HS-5 (cell line): ENCODE measurements around the gene ASAP2.
A peak's percentile ranks its signal among the peaks of the same experiment; 100 is the strongest.

Source experiments
- DNase-seq: peaks from one replicate; pipeline ENCODE4 v3.0.0-alpha.2; 2012; ENCODE audit warnings: low read depth

The ASAP2 gene

DNA sequence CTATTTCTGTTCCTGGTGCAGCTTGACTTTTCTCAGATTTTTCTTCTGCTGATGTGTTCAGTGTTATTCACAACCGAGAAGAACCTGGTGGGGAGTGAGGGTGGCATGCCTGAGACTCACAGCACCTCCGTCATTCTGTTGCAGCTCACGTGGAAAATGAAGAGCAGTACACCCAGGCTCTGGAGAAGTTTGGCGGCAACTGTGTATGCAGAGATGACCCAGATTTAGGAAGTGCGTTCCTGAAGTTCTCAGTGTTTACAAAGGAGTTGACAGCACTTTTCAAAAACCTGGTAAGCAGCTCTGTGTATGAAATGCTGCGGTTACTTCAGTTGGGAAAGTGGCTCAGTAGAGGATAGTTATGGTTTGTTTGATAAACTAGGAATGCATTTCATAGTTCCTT, 90.5 kb downstream of the ASAP2 start:
- DNase-seq = no peak

DNA sequence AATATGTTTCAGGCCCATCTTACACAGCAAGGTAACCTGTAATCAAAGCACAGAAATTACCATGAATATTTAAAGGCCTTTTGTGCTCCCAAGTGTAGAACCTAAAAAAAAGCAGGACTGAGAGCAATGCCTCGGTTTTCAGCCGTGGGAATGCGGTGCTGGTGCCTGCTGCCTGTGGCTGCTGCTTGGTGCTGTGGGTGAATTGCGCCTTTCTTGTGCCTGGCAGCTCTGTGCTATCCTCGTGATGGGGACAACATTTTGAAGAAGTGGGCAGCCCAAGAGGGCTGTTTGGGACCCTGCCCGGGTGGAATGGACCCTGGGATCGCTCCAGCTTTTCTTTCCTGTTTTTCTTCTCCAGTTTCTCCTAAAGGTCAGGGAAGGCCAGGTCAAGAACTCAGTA, 91.2 kb downstream of the ASAP2 start:
- no peak for DNase-seq

DNA sequence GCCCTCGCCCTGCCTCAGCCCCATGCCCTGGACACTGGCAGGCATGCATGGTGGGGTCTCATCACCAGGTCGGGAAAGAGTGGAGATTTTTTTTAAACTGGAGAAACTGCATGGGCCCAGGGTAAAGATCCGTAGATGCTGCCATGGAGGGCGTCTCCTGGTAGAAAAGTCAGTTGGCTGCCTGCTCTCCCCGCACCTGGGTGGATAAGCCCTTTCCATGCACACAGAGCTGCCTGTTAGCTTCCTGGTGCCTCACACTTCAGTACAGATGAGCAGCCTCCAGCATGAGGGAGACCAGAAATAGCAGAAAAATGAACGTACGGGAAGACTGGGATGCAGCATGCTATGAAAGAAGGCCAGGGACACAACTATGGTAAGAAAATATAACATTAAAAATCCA, 92.0 kb downstream of the ASAP2 start:
- DNase-seq = no peak

DNA sequence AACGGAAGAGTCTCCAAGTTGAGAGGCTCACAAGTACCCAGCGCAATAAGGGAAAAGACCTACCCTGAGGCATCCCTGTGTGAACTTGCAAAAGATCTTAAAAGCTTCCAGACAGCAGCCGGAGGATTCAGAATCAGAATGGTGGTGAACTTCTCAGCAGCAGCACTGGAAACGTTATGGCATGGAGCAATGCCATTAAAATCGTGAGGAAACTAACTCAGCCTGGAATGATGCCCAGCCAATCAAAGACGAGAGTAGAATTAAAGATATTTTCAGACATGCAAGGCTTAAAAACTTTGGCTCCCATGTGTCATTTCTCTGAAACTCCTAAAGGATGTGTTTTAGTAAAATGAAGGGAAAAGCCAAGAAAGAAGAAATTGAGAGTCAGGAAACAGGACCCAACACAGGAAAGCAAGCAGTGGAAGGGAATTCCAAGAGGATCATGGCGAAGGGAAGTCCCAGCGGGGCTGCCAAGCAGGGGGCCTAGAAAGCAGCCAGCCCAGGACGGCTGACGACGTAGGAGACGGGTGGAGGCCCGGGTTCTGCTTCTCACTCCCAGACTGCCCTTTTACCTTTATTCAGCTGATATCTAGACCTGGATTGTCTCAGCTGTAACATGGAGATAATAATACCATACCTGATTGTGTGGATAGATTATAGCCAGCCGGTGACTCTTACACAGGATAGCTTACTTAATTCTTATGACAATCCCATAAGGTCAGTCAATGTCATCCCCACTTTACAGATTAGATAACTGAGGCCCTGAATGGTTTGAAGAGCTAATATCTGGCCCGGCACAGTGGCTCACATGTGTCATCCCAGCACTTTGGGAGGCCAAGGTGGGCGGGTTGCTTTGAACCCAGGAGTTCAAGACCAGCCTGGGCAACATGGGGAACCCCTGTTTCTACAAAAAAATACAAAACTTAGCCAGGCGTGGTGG, 92.8 kb downstream of the ASAP2 start:
- DNase-seq = no peak

- no peak for DNase-seq
These were observed 93.6 kb downstream of the ASAP2 start for GRCh38 chr2:9300214-9300613.

DNA sequence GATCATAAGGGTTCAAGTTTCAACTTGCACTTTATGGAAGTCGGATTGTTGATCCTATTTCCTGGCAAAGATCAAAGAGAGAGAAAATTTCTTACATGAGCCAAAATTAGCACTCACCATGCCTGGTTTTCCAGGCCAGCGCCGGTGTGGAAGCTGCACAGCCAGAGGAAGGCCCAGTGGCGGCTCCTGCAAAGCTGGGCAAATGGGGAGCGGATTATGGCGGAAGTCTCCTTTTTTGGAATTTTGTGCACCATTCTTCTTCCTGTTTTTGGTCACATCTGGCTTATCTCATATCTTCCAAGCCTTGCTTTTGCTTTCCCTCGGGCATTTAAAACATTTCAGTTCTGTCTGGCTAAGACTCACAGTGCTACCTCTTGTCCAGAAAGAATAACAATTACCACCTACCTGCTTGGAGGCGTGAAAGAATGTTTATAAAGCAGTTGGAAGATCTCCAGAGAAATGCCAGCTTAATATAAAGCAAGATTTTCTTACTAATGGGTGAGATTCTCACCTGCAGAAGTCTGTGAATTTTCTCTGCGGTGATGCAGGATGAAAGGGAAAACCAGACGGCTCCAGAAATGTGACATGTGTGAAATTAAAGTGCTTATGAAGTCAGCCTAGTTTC, 94.3 kb downstream of the ASAP2 start:
- DNase-seq = no peak

GRCh38 chr2:9302755-9303154, 96.1 kb downstream of the ASAP2 start:
- no peak for DNase-seq

DNA sequence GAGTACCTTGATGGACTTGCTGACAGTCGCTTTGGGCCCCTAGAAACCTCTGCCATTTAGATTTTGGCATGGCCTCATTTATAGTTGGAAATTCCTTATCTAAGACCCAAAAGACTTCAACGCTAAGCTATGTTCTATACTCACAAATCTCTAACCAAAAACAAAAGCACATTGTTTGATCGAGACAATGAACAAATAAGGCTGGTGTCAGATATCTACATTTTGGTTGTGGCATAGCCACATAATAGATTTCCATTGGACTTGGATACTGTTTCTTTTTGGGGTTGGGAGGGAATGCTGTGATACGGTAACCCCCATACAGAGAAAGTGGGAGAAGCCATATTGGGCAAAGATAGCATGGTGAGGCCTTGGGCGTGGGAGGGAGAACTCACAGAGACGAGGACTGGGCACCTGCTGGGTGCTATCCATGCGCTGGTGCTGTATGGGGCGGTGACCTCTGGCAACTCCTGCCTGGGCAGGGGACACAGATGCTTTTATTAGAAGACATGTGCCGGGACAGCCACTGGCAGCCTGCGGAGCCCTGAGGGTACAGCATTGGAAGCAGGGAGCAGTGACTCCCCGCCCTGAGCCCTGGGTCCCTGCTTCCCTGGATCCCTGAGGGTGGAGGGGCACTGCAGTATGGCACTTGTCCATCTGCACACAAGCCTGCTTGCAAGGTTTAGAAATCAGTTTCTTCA, 97.1 kb downstream of the ASAP2 start:
- no peak for DNase-seq

DNA sequence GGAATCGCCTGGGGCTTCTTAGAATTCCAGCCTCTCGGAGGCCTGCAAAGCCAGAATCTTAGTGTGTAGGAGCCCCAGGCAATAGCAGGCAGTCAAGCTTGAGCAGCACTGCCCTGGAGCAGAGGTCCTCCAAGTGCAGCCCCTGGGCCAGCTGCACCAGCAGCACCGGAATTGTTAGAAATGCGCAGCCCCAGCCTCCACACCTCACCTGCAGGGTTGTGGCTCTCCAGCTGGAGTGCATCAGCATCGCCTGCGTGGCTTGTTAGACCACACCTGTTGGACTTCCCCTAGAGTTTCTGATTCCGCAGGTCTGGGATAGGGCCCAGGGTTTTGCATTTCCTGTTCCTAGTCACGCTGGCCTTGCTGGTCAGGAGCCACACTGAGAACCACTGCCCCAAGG, 100.3 kb downstream of the ASAP2 start:
- DNase-seq = no peak

DNA sequence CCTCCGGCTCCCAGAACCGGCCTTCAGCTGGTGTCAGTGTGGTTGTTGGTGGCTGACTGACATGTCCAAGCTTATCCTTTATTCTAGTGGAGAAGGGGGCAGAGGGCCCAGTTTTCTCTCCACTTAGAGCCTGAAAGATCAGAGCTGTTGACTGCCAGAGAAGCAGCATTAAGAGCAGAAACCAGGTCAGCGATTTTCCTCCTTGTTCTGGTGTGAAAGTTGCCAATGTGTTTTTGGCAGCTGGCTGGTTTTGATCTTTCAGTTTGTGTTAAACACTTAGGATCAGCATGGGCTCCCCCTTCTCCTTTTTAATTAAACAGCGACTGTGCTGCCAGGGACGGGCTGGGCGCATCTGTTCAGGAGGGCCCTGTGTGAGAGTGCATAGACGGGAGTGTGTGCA, 100.9 kb downstream of the ASAP2 start:
- DNase-seq = no peak

DNA sequence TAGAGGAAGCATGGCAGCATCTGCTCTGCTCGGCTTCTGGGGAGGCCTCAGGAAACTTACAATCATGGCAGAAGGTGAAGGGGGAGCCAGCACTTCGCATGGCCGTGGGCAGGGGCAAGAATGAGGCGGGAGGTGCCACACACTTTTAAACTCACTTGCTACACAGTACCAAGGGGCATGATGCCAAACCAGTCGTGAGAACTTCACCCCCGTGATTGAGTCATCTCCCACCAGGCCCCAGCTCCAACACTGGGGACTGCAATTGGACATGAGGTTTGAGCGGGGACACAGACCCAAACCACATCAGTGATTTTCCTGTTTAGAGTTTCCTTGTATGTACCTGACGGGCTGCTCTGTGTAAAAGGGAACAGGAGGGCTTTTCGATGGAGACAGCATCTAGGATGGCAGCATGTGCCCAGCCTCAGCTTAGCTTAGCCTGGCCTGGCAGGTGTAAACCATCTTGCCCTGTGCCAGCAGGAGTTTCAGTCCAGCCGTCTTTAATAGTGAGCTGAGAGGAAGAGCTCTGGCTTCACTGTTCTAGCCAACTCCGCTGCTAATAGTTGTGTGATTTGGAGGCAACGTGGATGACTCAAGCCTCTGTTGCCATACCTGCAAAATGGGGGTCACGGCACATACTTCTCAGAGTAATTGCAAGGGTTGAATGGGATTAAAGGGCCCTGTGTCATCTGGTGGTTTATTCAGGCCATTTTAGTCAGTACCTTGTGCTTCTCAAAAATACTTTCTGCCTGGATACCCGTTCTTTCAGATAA, 101.8 kb downstream of the ASAP2 start:
- no peak for DNase-seq

- DNase-seq = no peak
These were observed 102.5 kb downstream of the ASAP2 start for GRCh38 chr2:9309147-9309546.

- peak; percentile 77 for DNase-seq
These were observed 103.8 kb downstream of the ASAP2 start for GRCh38 chr2:9310377-9310776.

GRCh38 chr2:9310798-9311197, 104.2 kb downstream of the ASAP2 start:
- peak; percentile 38 for DNase-seq

GRCh38 chr2:9311488-9311887, 104.9 kb downstream of the ASAP2 start:
- peak; percentile 76 for DNase-seq

DNA sequence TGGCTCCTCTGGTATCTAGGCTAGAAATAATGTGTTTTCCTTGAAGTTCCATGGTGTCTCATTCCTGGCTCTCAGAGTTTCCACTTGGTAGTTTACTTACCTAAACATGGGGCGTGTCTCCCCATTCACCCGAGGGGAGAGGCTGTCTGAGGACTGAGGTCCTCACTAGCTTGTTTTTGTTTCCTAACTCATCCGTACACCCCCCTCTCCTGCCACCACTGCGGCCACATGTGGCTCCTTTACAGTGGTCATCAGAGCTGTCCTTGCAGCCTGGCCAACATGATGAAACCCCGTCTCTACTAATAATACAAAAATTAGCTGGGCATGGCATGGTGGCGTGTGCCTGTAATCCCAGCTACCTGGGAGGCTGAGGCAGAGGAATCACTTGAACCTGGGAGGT, 106.0 kb downstream of the ASAP2 start:
- no peak for DNase-seq

DNA sequence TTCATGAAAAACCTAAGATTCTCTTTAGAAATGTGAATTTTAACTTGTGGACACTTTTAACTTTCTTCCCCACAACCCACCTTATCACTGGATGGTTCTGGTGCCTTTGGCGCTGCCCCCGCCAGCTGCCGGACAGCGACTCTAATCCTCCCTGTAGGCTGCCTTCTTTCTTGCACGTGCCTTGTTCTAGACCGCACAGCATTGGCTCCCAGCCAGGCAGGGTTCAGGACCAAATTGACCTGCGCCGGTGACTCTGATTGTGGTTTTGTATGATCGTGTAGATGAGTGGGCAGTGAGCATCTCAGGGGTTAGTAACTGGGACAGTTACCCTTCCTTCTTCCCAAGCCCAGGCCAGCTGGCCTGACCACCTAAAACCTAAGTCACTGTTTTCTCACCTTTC, 106.8 kb downstream of the ASAP2 start:
- no peak for DNase-seq

GRCh38 chr2:9315280-9315847, 108.8 kb downstream of the ASAP2 start:
- DNase-seq = no peak

DNA sequence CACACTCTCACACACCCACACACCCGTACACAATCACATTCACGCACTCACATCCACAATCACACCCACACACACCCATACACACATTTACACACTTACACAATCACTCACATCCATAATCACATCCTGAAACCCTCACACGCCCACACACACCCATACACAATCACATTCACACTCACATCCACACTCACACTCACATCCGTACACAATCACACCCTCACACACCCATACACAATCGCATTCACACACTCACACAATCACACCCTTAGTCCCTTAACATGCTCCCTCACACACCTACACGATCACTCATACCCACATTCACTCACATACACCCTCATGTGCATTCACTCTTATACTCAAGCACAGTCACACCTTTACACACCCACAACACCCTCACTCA, 110.9 kb downstream of the ASAP2 start:
- DNase-seq = no peak

GRCh38 chr2:9318461-9319337, 112.1 kb downstream of the ASAP2 start:
- DNase-seq = no peak

DNA sequence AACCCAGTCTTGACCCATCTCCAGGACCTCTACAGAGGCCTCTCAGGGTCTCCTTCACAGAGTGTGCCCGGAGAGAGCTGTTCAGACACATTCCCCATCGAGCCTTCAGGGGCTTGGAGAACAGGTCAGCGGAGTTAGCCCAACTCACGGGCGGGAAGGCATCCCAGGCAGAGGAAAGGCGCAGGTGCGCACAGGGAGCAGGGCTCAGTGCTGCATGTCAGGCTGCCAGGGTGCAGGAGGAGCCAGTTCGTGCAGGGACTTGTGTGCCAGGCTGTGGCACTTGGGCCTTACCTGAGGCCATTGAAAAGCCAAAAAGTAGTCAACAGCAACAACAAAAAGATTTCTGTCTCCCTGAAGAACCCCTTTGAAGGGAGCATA, 112.7 kb downstream of the ASAP2 start:
- DNase-seq = no peak
